ENCODE data around the gene ARHGEF12.

Gene ARHGEF12

GRCh38 chr11:120342226-120342625 lies 6.0 kb downstream of the ARHGEF12 start:
- DNase-seq = no peak

DNA sequence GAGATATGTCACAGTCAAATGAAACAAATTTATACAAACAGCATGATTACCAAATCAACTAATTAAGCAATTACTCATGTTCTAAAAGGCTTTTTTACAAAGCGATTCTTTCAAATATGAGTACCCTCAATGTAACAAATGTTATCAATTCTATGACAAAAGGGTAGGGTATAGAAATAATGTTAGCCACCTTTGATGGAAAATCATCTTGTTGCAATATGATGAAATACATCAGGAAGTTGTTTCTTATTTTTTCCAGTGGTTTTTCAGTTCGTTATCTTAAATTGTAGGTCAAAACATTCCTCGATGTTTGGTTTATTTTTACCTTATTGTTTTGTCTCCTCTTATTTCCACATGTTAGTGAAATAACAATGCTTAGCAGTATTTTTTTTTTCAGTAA lies 6.5 kb downstream of the ARHGEF12 start:
- no peak for DNase-seq

- DNase-seq = no peak
Measured at GRCh38 chr11:120343429-120343828, 7.2 kb downstream of the ARHGEF12 start.

GRCh38 chr11:120344302-120345004 lies 8.2 kb downstream of the ARHGEF12 start:
- DNase-seq = no peak

DNA sequence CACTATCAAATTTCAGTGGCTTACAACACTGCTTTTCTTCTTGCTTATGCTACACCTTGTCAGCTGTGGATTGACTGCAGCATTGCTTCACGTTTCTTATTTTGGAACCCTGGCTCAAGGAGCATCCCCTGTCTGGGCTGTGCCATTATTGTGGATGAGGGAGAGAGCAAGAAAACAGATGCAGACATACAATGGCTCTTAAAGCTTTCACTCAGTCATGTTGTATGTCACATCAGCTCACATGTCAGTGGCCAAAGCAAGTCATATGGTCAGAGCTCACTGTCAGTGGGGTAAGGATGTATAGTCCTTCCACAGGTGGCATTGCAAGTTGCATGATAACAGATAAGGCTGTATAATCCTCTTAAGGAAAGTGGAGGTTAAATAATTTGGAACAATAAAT lies 10.0 kb downstream of the ARHGEF12 start:
- DNase-seq = no peak

- no peak for DNase-seq
Measured at GRCh38 chr11:120350637-120351036, 14.4 kb downstream of the ARHGEF12 start.

DNA sequence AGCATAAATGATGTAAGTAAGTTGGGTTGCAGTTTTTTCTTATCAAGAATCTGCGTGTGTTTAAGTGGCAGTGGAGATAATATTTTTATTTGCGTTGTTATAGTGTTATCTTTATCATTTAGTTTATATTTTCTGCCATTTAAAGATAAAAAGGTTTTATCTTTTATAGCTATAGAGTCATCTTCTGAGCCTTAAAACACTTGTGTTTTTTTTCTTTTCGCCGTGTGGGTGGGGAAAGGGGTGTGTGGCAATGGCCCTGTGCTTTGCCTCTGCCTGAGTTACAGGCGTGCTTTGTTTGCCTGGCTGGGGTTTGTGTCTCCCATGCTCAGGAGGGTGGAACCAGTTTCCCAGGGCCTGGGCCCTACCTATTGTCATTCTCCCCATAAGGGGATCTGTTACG lies 16.2 kb downstream of the ARHGEF12 start:
- no peak for DNase-seq

DNA sequence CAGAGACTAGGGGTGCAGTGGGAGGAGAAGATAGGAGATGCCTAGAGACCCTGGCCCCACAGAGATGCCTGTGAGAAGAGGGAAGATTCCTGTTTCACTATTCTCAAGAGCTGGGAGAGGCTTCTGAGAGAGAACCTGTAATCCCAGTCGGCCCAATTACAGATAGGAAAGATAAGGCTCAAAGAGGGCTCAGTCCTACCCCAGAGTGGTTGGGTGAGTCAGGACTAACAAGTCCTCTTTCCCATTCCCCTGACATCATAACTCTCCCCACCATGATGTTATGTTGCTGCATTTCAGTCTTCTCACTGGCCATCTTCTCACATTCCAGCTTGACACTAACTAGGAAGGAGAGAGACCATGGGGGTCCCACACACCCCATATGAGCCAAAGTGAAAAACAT lies 17.9 kb downstream of the ARHGEF12 start:
- no peak for DNase-seq

- DNase-seq = no peak
Measured at GRCh38 chr11:120354779-120355178, 18.6 kb downstream of the ARHGEF12 start.

GRCh38 chr11:120357620-120358019 lies 21.4 kb downstream of the ARHGEF12 start:
- no peak for DNase-seq

- no peak for DNase-seq
Measured at GRCh38 chr11:120358729-120359128, 22.5 kb downstream of the ARHGEF12 start.

- no peak for DNase-seq
Measured at GRCh38 chr11:120363436-120363835, 27.2 kb downstream of the ARHGEF12 start.

DNA sequence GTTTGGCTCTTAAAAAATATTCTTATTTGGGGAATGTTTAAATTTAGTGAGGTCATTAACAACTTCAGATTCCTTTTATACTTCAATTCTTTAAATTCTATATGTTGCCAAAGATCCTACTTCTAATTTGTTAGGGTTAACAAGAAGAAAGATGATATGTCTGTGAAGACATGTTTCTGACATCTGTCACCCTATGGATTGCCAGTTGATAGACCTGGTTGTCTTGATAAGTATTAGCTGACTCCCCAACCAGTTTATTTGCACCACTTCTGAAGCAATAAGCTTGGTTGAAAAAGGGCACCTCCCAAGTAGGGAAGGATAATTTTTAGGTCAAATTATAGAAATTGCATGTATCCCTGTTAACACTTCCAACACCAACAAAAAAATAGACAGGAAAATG lies 29.3 kb downstream of the ARHGEF12 start:
- DNase-seq = no peak

- DNase-seq = no peak
Measured at GRCh38 chr11:120372296-120372695, 36.1 kb downstream of the ARHGEF12 start.

DNA sequence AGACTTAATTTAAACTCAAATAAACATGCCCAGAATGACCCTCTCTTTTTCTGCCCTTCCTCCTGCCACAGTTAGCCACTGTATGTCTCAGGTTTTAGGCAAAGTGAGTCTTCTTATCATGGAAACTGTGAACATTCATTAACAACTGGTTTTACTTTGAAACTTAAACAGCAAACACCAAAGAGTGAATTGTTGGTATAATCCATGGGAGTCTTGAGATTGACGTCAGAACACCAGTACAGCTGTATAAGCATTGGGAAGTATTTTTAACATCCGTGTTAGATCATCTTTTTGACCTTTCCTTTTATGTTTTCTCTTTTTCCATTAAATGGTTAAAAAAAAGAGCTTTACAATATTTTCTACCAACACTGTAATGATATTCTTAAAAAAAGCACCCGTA lies 38.9 kb downstream of the ARHGEF12 start:
- DNase-seq = no peak

DNA sequence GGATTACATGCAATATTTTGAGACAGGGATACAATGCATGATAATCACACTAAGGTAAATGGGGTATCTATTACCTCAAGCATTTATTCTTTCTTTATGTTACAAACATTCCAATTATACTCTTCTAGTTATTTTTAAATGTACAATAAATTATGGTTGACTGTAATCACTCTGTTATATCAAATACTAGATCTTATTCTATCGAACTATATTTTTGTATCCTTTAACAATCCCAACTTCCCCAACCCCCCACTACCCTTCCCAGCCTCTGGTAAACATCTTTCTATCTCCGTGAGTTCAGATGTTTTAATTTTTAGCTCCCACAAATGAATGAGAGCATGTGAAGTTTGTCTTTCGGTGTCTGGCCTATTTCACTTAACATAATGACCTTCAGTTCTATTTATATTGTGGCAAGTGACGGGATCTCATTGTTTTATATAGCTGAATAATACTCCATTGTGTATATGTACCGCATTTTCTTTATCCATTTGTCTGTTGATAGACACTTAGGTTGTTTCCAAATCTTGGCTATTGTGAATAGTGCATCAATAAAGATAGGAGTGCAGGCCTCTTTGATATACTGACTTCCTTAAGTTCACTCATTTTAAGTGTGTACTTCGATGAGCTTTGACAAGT lies 40.5 kb downstream of the ARHGEF12 start:
- no peak for DNase-seq

DNA sequence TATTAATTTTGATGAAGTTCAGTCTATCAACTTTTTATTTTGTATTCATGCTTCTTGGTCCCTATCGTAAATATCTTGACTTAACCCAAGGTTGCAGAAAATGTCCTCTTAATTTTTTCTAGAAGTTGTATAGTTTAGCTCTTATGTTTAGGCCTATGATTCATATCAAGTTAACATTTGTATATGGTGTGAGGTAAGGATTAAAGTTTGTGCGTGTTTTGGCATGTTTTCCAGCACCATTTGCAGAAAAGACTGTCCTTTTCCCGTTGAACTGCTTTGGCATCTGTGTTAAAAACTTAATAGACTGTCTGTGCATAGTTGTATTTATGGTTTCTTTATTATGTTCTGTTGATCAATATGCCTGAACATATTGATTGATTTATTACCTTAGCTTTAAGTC lies 42.3 kb downstream of the ARHGEF12 start:
- DNase-seq = no peak

DNA sequence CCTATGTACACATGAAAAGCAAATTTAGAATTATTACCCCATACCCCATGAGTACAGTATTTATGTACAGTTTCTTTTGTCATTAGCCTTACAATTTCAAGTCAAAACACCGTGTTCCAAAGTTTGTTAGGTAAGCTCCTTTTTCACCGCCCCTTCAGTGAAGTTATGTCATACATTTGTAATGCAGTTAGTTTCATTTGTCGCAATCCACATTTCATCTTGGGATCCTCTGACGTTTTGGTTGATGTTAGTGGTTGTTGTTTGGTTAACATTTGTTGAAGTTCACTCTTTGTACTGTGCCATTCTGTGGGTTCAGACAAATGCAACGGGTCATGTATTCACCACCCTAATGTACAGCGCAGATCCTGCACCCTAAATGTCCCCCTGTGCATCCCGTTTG lies 45.2 kb downstream of the ARHGEF12 start:
- no peak for DNase-seq

DNA sequence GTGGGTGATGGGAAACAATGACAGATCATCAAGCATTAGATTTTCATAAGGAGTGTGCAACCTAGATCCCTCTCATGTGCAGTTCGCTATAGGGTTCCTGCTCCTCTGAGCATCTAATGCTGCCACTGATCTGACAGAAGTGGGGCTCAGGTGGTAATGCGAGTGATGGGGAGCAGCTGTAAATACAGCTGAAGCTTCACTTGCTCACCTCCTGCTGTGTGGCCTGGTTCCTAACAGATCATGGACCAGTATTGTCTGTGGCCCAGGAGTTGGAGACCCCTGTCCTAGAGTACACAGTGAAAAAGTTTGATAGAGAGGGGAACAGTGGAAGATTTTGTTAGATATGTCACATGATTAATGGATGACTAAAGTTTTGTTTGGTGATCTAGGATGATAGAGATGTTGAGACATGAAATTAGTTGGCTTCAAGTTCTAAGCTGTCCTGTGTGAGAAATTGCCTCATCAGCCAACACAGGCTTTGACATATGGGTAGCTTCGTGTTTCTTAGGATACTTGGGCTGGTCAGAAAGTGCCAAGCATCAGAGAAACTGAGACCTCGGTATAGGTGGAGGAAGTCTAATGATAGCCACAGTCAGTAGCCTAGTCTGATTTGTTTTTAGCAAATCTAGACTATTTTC lies 47.4 kb downstream of the ARHGEF12 start:
- no peak for DNase-seq

DNA sequence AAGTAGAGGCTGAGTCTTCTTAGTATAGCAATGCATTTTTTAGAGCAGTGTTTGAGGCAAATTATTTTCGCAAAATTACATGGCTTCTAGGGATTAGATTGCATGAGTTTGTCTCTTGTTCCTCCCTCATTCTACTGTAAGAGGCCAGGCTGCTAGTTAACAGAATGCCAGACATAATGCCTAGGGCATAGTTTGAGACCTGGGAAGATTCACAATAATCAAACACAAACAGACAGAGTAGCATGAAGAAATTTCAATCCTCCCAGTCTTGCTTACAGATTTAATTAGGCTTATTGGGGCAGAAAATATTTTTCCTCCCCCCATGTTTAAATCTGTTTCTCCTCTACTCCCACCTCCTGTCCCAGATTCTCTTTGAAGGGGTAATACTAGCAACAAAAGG lies 48.3 kb downstream of the ARHGEF12 start:
- DNase-seq = no peak

DNA sequence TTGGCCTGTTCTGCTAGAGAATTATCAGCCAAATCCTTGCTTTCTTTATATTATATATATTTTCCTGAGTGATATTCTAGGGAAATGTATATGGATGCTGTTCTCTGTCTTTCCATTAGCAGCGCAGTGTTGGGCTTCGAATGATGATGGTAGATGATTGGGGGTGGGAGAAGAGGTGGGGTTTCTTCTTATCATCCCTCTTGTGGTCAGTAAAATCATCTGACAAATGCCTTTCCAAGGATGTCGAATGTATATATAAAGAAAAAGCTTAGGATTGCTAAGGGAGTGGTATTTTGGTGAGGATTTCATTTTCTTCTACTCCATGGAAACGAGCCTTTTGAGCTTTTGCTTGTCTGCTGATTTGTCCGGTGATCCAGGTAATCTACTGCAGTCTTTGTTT lies 48.9 kb downstream of the ARHGEF12 start:
- DNase-seq = no peak

GRCh38 chr11:120385655-120386054 lies 49.4 kb downstream of the ARHGEF12 start:
- DNase-seq = no peak

DNA sequence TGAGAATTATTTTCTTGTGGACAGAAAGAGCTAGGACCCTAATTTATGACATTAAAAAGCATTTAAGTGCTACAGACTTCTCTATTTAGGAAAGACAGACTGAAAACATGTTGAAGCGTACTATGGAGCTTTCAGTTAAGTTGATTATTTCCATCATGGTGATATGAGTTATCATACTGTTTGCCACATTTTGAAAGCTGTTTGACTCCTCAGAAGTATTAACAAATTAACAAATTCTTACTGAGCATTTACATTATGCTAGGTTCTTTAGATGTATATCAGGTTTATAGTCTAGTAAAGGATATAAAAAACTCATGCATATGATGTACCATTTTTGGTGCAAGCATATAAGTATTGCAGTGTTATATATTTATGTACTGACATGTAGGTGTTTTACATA lies 50.1 kb downstream of the ARHGEF12 start:
- no peak for DNase-seq

DNA sequence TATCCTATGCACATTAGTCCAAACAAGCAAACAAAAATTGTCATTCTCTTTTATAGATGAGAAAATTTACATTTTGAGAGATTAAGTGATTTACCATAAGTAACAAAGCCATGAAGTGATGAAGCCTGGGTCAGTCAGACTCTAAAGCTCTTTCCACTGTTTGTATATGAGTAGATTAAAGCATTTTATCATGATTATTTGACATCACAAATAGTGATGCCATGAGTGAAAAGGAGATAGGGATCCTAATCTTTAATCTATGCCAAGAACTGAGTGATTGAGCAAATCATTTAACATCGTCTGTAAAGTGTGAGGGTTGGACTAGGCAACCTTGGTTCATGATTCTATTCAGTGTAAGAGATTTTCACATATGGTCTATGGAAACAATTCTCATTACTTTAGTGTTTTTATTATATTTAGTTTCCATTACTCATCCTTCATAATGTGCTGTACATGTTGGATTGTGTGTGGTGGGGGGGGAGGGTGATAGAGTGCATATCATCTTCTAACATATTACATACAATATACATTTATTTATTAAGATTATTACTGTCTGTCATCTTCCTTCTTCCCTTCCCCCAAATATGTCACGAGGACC lies 50.7 kb downstream of the ARHGEF12 start:
- no peak for DNase-seq

Data from activated CD4-positive, alpha-beta T cell treated with anti-CD3 and anti-CD28 coated beads, Interleukin-2, amount 50 U/mL, for 4 hours (primary cell).